Parathyroid adenoma (tissue), 2 donors: ENCODE results near the gene RDH12.

Source experiments
- H2AFZ ChIP-seq: fragments of 300-600 bp; sonication (generic); one replicate; pipeline ENCODE4 v1.7.0; 2017; ENCODE audit warnings: antibody characterized with exemption, mild to moderate bottlenecking
- H3K27ac ChIP-seq: fragments of 300-600 bp; sonication (generic); one replicate; pipeline ENCODE4 v1.7.0; 2017
- H3K27me3 ChIP-seq: fragments of 300-600 bp; sonication (generic); one replicate; pipeline ENCODE4 v1.7.0; 2017; ENCODE audit warnings: low read length; ENCODE audit not compliant: control insufficient read depth, insufficient read depth
- H3K36me3 ChIP-seq: fragments of 300-600 bp; sonication (generic); one replicate; pipeline ENCODE4 v1.7.0; 2017; ENCODE audit warnings: low read length; ENCODE audit not compliant: control insufficient read depth, insufficient read depth
- H3K4me1 ChIP-seq: fragments of 300-600 bp; sonication (generic); one replicate; pipeline ENCODE4 v1.7.0; 2017; ENCODE audit warnings: control low read depth
- H3K4me2 ChIP-seq: fragments of 300-600 bp; sonication (generic); one replicate; pipeline ENCODE4 v1.7.0; 2017; ENCODE audit warnings: low read length
- H3K4me3 ChIP-seq: fragments of 300-600 bp; sonication (generic); one replicate; pipeline ENCODE4 v1.7.0; 2017; ENCODE audit warnings: low read depth, low read length
- H3K79me2 ChIP-seq: fragments of 300-600 bp; sonication (generic); one replicate; pipeline ENCODE4 v1.7.0; 2017; ENCODE audit warnings: control low read depth
- H3K9ac ChIP-seq: fragments of 300-600 bp; sonication (generic); one replicate; pipeline ENCODE4 v1.7.0; 2017; ENCODE audit warnings: mild to moderate bottlenecking
- H3K9me3 ChIP-seq: fragments of 300-600 bp; sonication (generic); one replicate; pipeline ENCODE4 v1.7.0; 2017; ENCODE audit warnings: low read length; ENCODE audit not compliant: control insufficient read depth
- CTCF ChIP-seq: fragments of 300-600 bp; sonication (generic); IDR thresholded peaks from one replicate; pipeline ENCODE4 v1.7.0; 2017; ENCODE audit warnings: antibody characterized with exemption, mild to moderate bottlenecking
- donor health status: primary hyperparathyroidism.

RDH12 gene

GRCh38 chr14:67729072-67729885, 27.6 kb downstream of the RDH12 start:
- Histone ChIP-seq H3K4me3 (no peak overlapping the region), H3K36me3 (no peaks in the 10 kb centered on the region), H3K4me1 (no peaks in the 10 kb centered on the region), H3K27me3 (no peaks in the 10 kb centered on the region), H3K9me3 (no peaks in the 10 kb centered on the region), H3K4me2 (no peak overlapping the region), H3K9ac (no peak overlapping the region), H3K27ac (no peak overlapping the region), H3K79me2 (no peaks in the 10 kb centered on the region), H2AFZ (no peak overlapping the region)
- TF ChIP-seq CTCF: no peak

- no peak overlapping the region for H3K27ac ChIP-seq
- no peak overlapping the region for H3K4me2 ChIP-seq
- no peaks in the 10 kb centered on the region for H3K36me3 ChIP-seq
- no peak overlapping the region for H2AFZ ChIP-seq
- no peaks in the 10 kb centered on the region for H3K9me3 ChIP-seq
- no peak for TF ChIP-seq CTCF
- H3K27me3 ChIP-seq: no peaks in the 10 kb centered on the region
- H3K9ac ChIP-seq: no peak overlapping the region
- H3K4me1 ChIP-seq: no peaks in the 10 kb centered on the region
- no peaks in the 10 kb centered on the region for H3K79me2 ChIP-seq
- H3K4me3 ChIP-seq: no peak overlapping the region
Observed at GRCh38 chr14:67733616-67734015, 31.9 kb downstream of the RDH12 start.

GRCh38 chr14:67734675-67735074, 33.0 kb downstream of the RDH12 start:
- no peak overlapping the region for H2AFZ ChIP-seq
- no peak overlapping the region for H3K4me2 ChIP-seq
- no peaks in the 10 kb centered on the region for H3K79me2 ChIP-seq
- H3K36me3 ChIP-seq: no peaks in the 10 kb centered on the region
- no peaks in the 10 kb centered on the region for H3K4me1 ChIP-seq
- H3K9ac ChIP-seq: no peak overlapping the region
- H3K9me3 ChIP-seq: no peaks in the 10 kb centered on the region
- H3K4me3 ChIP-seq: no peak overlapping the region
- no peaks in the 10 kb centered on the region for H3K27me3 ChIP-seq
- TF ChIP-seq CTCF: no peak
- H3K27ac ChIP-seq: no peak overlapping the region

GRCh38 chr14:67735336-67736147, 33.9 kb downstream of the RDH12 start:
- H3K36me3 ChIP-seq: no peaks in the 10 kb centered on the region
- H3K79me2 ChIP-seq: no peaks in the 10 kb centered on the region
- H3K4me1 ChIP-seq: no peaks in the 10 kb centered on the region
- H2AFZ ChIP-seq: no peak overlapping the region
- H3K9ac ChIP-seq: no peak overlapping the region
- no peak overlapping the region for H3K27ac ChIP-seq
- TF ChIP-seq CTCF: no peak
- H3K4me2 ChIP-seq: no peak overlapping the region
- H3K4me3 ChIP-seq: no peak overlapping the region
- no peaks in the 10 kb centered on the region for H3K9me3 ChIP-seq
- H3K27me3 ChIP-seq: no peaks in the 10 kb centered on the region
